Uterus (tissue), 2 donors: Measurements from ENCODE around the gene BCAP29.

ENCODE experiments used
- POLR2A ChIP-seq, 2 donors: fragments of 450-650 bp; IDR thresholded peaks; one replicate each; pipeline ENCODE4 v1.6.1; 2016; ENCODE audit warnings: antibody characterized with exemption in 2 of 2, mild to moderate bottlenecking in 1 of 2, moderate library complexity in 1 of 2
- TF ChIP-seq, protein P1 (sequence below), 4 experiments: fragments of 200-600 bp in 2 of 4; fragments of 450-650 bp in 2 of 4; sonication (generic) in 2 of 4; IDR thresholded peaks; one replicate each; pipeline ENCODE4 v1.5.1; 2016 to 2019; ENCODE audit warnings: antibody characterized with exemption in 4 of 4, mild to moderate bottlenecking in 2 of 4, moderate library complexity in 1 of 4

DNA sequence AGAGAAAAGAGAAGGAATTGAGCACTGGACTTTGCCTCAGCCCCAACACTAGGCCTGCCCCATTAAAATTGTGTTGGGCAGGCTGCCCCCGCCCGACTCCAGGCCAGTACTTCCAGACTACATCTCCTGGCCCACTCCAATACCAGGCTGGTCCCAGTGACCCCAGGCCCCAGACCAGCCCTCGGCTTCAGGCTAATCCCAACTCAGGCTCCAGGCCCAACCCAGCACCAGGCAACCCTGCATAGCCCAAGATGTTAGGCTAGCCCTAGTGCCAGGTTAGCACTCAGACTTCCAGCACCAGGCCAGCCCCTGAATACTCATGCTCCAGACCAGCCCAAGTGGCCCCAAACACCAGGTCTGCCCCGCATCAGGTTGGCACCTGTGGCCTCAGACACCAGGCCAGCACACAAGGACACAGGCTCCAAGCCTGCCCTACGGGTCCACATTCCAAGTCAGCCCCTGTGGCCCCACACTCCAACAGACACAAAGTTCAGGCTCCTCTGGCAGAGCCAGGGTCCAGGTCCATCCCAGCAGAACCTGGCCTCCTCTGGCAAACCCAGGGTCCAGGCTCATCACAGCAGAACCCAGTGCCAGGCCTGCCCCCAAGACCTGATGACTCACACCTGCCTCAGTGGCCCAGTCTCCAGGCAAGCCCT is 36.6 kb upstream of the BCAP29 start:
- TF ChIP-seq, protein P1, sequence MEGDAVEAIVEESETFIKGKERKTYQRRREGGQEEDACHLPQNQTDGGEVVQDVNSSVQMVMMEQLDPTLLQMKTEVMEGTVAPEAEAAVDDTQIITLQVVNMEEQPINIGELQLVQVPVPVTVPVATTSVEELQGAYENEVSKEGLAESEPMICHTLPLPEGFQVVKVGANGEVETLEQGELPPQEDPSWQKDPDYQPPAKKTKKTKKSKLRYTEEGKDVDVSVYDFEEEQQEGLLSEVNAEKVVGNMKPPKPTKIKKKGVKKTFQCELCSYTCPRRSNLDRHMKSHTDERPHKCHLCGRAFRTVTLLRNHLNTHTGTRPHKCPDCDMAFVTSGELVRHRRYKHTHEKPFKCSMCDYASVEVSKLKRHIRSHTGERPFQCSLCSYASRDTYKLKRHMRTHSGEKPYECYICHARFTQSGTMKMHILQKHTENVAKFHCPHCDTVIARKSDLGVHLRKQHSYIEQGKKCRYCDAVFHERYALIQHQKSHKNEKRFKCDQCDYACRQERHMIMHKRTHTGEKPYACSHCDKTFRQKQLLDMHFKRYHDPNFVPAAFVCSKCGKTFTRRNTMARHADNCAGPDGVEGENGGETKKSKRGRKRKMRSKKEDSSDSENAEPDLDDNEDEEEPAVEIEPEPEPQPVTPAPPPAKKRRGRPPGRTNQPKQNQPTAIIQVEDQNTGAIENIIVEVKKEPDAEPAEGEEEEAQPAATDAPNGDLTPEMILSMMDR (IDR thresholded peaks at IDR 0.05), result no peak
- TF ChIP-seq POLR2A (IDR thresholded peaks at IDR 0.05), result no peak
